ENCODE measurements around the gene CHST11.

- no peak for TF ChIP-seq ZNF274 (IDR thresholded peaks at IDR 0.05; ENCODE audit: low read depth, low read length)
- no peak for TF ChIP-seq YY1 (IDR thresholded peaks at IDR 0.05; ENCODE audit: insufficient read depth, insufficient read length)
Measured at GRCh38 chr12:104793285-104793684, 336.5 kb downstream of the CHST11 start.

All from NT2/D1 (cell line).